Measurements from ENCODE around the gene GNPTG. TPM values are rescaled to one million over a fixed set of nuclear protein-coding genes. Genes with fewer than 3 reads are reported as not detected.
A peak's percentile ranks its signal among the peaks of the same experiment; 100 is the strongest.

Gene GNPTG
- total RNA-seq, 2 experiments from 2014 or later = 27.6 to 32.0 TPM

DNA sequence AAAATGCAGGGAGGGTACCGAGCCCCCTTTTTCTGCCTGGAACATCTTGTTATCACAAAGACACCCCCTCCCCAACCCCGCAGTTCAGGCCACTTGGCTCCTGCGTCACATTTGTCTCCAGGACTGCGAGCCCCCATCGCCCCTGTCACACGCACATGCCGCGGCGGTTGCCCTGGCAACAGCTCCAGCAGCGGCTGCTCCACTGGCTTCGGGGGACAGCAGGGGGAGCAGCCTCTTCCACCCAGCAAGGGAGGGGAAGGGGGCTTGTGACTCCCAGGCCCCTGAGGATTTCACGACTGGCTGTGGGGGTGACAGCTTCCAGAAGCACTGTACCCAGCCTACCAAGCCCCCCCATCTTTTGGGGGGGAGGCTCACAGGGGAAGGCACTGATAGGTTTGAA lies 15.7 kb upstream of the GNPTG start:
- peaks cover 44% of the 10 kb centered on the region for H3K4me1 ChIP-seq (ENCODE audit: insufficient read depth, low read length)
- peaks cover 27 to 44% of the 10 kb centered on the region in 2 experiments for H3K27me3 ChIP-seq (ENCODE audit: control insufficient read depth in 1 of 2, insufficient read depth in 2 of 2, low read length in 2 of 2)
- H3K4me3 ChIP-seq (ENCODE audit: low read length) = no peak overlapping the region
- DNase-seq (peak in 1 of 14 experiments; percentile 38), ATAC-seq (ENCODE audit: poor library complexity) (no peak)
- H3K27ac ChIP-seq (ENCODE audit: low read depth in 1 of 2, low read length in 2 of 2) = no peak overlapping the region
- Mint-ChIP-seq H3K9me3 (no peaks in the 10 kb centered on the region), H3K4me3 (no peak overlapping the region), H3K36me3 (ENCODE audit: low read depth) (no peaks in the 10 kb centered on the region), H3K27ac (no peak overlapping the region), H3K4me1 (ENCODE audit: low read depth) (peaks cover 12% of the 10 kb centered on the region), H3K27me3 (peaks cover 21% of the 10 kb centered on the region)
- TF ChIP-seq, protein P1, sequence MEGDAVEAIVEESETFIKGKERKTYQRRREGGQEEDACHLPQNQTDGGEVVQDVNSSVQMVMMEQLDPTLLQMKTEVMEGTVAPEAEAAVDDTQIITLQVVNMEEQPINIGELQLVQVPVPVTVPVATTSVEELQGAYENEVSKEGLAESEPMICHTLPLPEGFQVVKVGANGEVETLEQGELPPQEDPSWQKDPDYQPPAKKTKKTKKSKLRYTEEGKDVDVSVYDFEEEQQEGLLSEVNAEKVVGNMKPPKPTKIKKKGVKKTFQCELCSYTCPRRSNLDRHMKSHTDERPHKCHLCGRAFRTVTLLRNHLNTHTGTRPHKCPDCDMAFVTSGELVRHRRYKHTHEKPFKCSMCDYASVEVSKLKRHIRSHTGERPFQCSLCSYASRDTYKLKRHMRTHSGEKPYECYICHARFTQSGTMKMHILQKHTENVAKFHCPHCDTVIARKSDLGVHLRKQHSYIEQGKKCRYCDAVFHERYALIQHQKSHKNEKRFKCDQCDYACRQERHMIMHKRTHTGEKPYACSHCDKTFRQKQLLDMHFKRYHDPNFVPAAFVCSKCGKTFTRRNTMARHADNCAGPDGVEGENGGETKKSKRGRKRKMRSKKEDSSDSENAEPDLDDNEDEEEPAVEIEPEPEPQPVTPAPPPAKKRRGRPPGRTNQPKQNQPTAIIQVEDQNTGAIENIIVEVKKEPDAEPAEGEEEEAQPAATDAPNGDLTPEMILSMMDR (IDR thresholded peaks at IDR 0.05) = no peak
- H3K36me3 ChIP-seq (ENCODE audit: insufficient read depth, low read length) = no peaks in the 10 kb centered on the region
- peaks cover 0 to 25% of the 10 kb centered on the region in 2 experiments for H3K9me3 ChIP-seq (ENCODE audit: control insufficient read depth in 1 of 2, insufficient read depth in 1 of 2, low read length in 2 of 2)
- ChIA-PET POLR2A (interaction anchor here (1.4 kb wide), 1 partner anchor 27 kb away, joined by 5 read pairs; the partner anchor contains the start of gene UBE2I), CTCF (no interaction called here)
- intact Hi-C loops (cut with DNase I, micrococcal nuclease) = no loop called here

DNA sequence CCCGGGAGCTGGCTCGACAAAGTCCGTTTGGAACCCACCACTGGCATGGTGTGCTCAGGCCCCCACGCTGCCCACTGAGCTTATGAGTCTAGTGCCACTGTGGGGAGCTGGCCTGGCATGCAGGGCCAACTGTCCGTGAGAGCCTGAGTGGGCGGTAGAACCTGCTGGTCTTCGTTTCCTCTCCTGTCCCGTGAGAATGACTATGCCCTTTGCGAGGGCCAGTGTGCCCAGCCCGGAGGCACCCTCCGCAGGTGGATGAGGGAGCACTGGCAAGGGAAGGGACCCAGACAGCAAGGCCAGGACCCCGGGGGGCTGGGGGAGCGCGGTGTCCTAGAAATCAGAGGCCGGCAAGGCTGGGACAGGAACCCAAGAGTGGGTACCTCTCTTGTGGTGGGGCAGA lies 15.1 kb upstream of the GNPTG start:
- Histone ChIP-seq H3K9me3 (ENCODE audit: control insufficient read depth in 1 of 2, insufficient read depth in 1 of 2, low read length in 2 of 2) (peaks cover 0 to 22% of the 10 kb centered on the region in 2 experiments), H3K4me1 (ENCODE audit: insufficient read depth, low read length) (peaks cover 42% of the 10 kb centered on the region), H3K27me3 (ENCODE audit: control insufficient read depth in 1 of 2, insufficient read depth in 2 of 2, low read length in 2 of 2) (peaks cover 25 to 39% of the 10 kb centered on the region in 2 experiments), H3K27ac (ENCODE audit: low read depth in 1 of 2, low read length in 2 of 2) (no peak overlapping the region), H3K4me3 (ENCODE audit: low read length) (no peak overlapping the region), H3K36me3 (ENCODE audit: insufficient read depth, low read length) (no peaks in the 10 kb centered on the region)
- ATAC-seq (ENCODE audit: poor library complexity) (no peak), DNase-seq (no peak)
- H3K36me3 Mint-ChIP-seq (ENCODE audit: low read depth) = no peaks in the 10 kb centered on the region
- POLR2A ChIA-PET = interaction anchor here (0.6 to 1.4 kb wide), 2 partner anchors 24 to 27 kb away, joined by 3 to 5 read pairs; partner anchors contain the start of gene UBE2I
- no peaks in the 10 kb centered on the region for H3K9me3 Mint-ChIP-seq
- intact Hi-C loops (cut with DNase I, micrococcal nuclease) = no loop called here
- H3K27ac Mint-ChIP-seq = no peak overlapping the region
- H3K4me3 Mint-ChIP-seq = no peak overlapping the region
- peaks cover 20% of the 10 kb centered on the region for H3K27me3 Mint-ChIP-seq
- CTCF ChIA-PET = no interaction called here
- TF ChIP-seq, protein P1 (IDR thresholded peaks at IDR 0.05) = no peak
- H3K4me1 Mint-ChIP-seq (ENCODE audit: low read depth) = peaks cover 8% of the 10 kb centered on the region

DNA sequence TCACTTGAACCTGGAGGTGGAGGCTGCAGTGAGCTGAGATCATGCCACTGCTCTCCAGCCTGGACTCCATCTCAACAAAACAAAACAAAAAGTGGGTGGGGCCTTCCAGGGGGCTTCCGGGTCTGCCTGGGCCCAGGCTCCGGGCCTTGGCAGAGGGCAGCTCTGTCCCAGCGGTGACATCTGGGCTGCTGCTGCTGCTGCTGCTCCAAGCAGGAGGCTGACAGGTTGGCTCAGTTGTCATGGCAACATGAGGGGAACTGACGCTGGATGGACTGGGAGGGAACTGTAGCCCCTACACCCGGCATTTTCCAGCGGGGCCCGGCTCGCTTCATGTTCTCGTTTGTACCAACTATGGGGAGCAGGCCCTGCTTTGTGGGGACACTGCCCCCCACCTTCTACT lies 14.2 kb upstream of the GNPTG start:
- DNase-seq (no peak), ATAC-seq (ENCODE audit: poor library complexity) (no peak)
- Histone ChIP-seq H3K9me3 (ENCODE audit: control insufficient read depth in 1 of 2, insufficient read depth in 1 of 2, low read length in 2 of 2) (peaks cover 0 to 14% of the 10 kb centered on the region in 2 experiments), H3K27ac (ENCODE audit: low read depth in 1 of 2, low read length in 2 of 2) (no peak overlapping the region), H3K27me3 (ENCODE audit: control insufficient read depth in 1 of 2, insufficient read depth in 2 of 2, low read length in 2 of 2) (peaks cover 16 to 30% of the 10 kb centered on the region in 2 experiments), H3K36me3 (ENCODE audit: insufficient read depth, low read length) (no peaks in the 10 kb centered on the region), H3K4me1 (ENCODE audit: insufficient read depth, low read length) (peaks cover 42% of the 10 kb centered on the region), H3K4me3 (ENCODE audit: low read length) (no peak overlapping the region)
- ChIA-PET CTCF (no interaction called here), POLR2A (no interaction called here)
- H3K4me3 Mint-ChIP-seq = no peak overlapping the region
- H3K4me1 Mint-ChIP-seq (ENCODE audit: low read depth) = peaks cover 8% of the 10 kb centered on the region
- no peaks in the 10 kb centered on the region for H3K9me3 Mint-ChIP-seq
- no peaks in the 10 kb centered on the region for H3K36me3 Mint-ChIP-seq (ENCODE audit: low read depth)
- TF ChIP-seq, protein P1 (IDR thresholded peaks at IDR 0.05) = no peak
- intact Hi-C loops (cut with DNase I, micrococcal nuclease) = no loop called here
- no peak overlapping the region for H3K27ac Mint-ChIP-seq
- peaks cover 16% of the 10 kb centered on the region for H3K27me3 Mint-ChIP-seq
